Liver (tissue), 9 donors: ENCODE measurements around the gene JPH4. TPM values are rescaled to one million over a fixed set of nuclear protein-coding genes. Genes with fewer than 3 reads are reported as not detected.

ENCODE experiments used
- DNase-seq: peaks from one replicate; pipeline ENCODE4 v3.0.0-alpha.2; 2017; ENCODE audit warnings: low spot score
- H3K27ac ChIP-seq, 2 donors: one replicate each; pipeline ENCODE4 v1.7.0; 2013; ENCODE audit warnings: inconsistent platforms in 2 of 2, low read length in 2 of 2, control low read depth in 1 of 2, low read depth in 1 of 2, mild to moderate bottlenecking in 1 of 2
- H3K27me3 ChIP-seq, 4 donors: one replicate each; pipeline versions ENCODE4 v1.6.1 to v1.7.0; 2013; ENCODE audit warnings: low read length in 3 of 4, inconsistent platforms in 1 of 4, mild to moderate bottlenecking in 1 of 4, moderate library complexity in 1 of 4; ENCODE audit not compliant: control insufficient read depth in 4 of 4, insufficient read depth in 4 of 4
- H3K36me3 ChIP-seq, 4 donors: one replicate each; pipeline versions ENCODE4 v1.6.1 to v1.7.0; 2013; ENCODE audit warnings: low read length in 3 of 4, mild to moderate bottlenecking in 3 of 4, low read depth in 1 of 4, moderate library complexity in 1 of 4; ENCODE audit not compliant: control insufficient read depth in 4 of 4, insufficient read depth in 3 of 4
- H3K4me1 ChIP-seq, 4 donors: one replicate each; pipeline versions ENCODE4 v1.6.1 to v1.7.0; 2013; ENCODE audit warnings: low read length in 3 of 4, mild to moderate bottlenecking in 3 of 4, moderate library complexity in 1 of 4; ENCODE audit not compliant: control insufficient read depth in 4 of 4, insufficient read depth in 4 of 4
- H3K4me3 ChIP-seq, 3 donors: one replicate each; pipeline versions ENCODE4 v1.6.1 to v1.7.0; 2013; ENCODE audit warnings: low read length in 3 of 3, control low read depth in 1 of 3, low read depth in 1 of 3, mild to moderate bottlenecking in 1 of 3
- H3K9ac ChIP-seq, 2 donors: one replicate each; pipeline ENCODE4 v1.7.0; 2013; ENCODE audit warnings: low read length in 2 of 2, mild to moderate bottlenecking in 2 of 2, moderate library complexity in 2 of 2, control low read depth in 1 of 2, low read depth in 1 of 2
- H3K9me3 ChIP-seq, 4 donors: one replicate each; pipeline versions ENCODE4 v1.6.1 to v1.7.0; 2013; ENCODE audit warnings: low read length in 3 of 4; ENCODE audit not compliant: control insufficient read depth in 4 of 4
- EGR1 ChIP-seq, 2 donors: IDR thresholded peaks; 2 replicates each; pipeline ENCODE4 v1.6.1; 2016 to 2018; ENCODE audit warnings: antibody characterized with exemption in 2 of 2, low read depth in 2 of 2
- FOXA1 ChIP-seq: IDR thresholded peaks from 2 replicates; pipeline ENCODE4 v1.6.1; 2016; ENCODE audit warnings: antibody characterized with exemption
- FOXA2 ChIP-seq: IDR thresholded peaks from 2 replicates; pipeline ENCODE4 v1.6.1; 2016; ENCODE audit warnings: antibody characterized with exemption
- GABPA ChIP-seq, 2 donors: IDR thresholded peaks in 1 of 2; conservative IDR thresholded peaks in 1 of 2; 2 replicates each; pipeline ENCODE4 v1.6.1; 2016; ENCODE audit warnings: antibody characterized with exemption in 2 of 2, mild to moderate bottlenecking in 1 of 2, moderate library complexity in 1 of 2
- HNF4A ChIP-seq, 2 donors: conservative IDR thresholded peaks; 2 replicates each; pipeline ENCODE4 v1.6.1; 2016; ENCODE audit warnings: antibody characterized with exemption in 2 of 2, mild to moderate bottlenecking in 2 of 2
- HNF4G ChIP-seq: IDR thresholded peaks from 2 replicates; pipeline ENCODE4 v1.6.1; 2016; ENCODE audit warnings: antibody characterized with exemption
- NR2F2 ChIP-seq: IDR thresholded peaks from 2 replicates; pipeline ENCODE4 v1.6.1; 2016; ENCODE audit warnings: antibody characterized with exemption
- RAD21 ChIP-seq, 2 donors: IDR thresholded peaks; 2 replicates each; pipeline ENCODE4 v1.6.1; 2016; ENCODE audit warnings: antibody characterized with exemption in 2 of 2, mild to moderate bottlenecking in 2 of 2
- SP1 ChIP-seq: IDR thresholded peaks from 2 replicates; pipeline ENCODE4 v1.6.1; 2018; ENCODE audit warnings: antibody characterized with exemption, mild to moderate bottlenecking
- YY1 ChIP-seq: IDR thresholded peaks from 2 replicates; pipeline ENCODE4 v1.6.1; 2016; ENCODE audit warnings: antibody characterized with exemption, mild to moderate bottlenecking
- WGBS: extraction: QIAGEN DNeasy Blood & Tissue Kit; methylation state at CpG from one replicate; pipeline ENCODE4 v1.1.7; 2013; 5-methylcytosine and 5-hydroxymethylcytosine counted together
- polyA plus RNA-seq, 2 donors: library from polyadenylated mRNA; stranded (reverse) in 1 of 2; unstranded in 1 of 2; fragments of 200-250 nt in 1 of 2; fragments of >200 nt in 1 of 2; fragmentation: Nextera tagmentation in 1 of 2; extraction: Ambion mirVana in 1 of 2; gene quantifications; one replicate each; pipeline versions ENCODE4 v1.2.1 to v1.2.3, GENCODE V29; 2013 to 2015
- total RNA-seq, 2 donors: library from RNA; depleted of rRNA; stranded (reverse); fragments of >200 nt; gene quantifications; one replicate each; pipeline ENCODE4 v1.2.3, GENCODE V29; 2014
- TF ChIP-seq, protein P1 (sequence below): fragments of 150-350 bp; IDR thresholded peaks from 2 replicates; pipeline ENCODE4 v1.5.1; 2017; ENCODE audit warnings: improper control_type of control experiment, low read depth, low read length; ENCODE audit not compliant: missing input control
- TF ChIP-seq, protein P2 (sequence below): IDR thresholded peaks from 2 replicates; pipeline ENCODE4 v1.6.1; 2016; ENCODE audit warnings: antibody characterized with exemption, mild to moderate bottlenecking
- TF ChIP-seq, protein P3 (sequence below): IDR thresholded peaks from 2 replicates; pipeline ENCODE4 v1.6.1; 2016; ENCODE audit warnings: antibody characterized with exemption
- TF ChIP-seq, protein P4 (sequence below): IDR thresholded peaks from 2 replicates; pipeline ENCODE4 v1.6.1; 2016; ENCODE audit warnings: antibody characterized with exemption
- donor health status: healthy.
- donor health status: healthy.
- donor health status: healthy.
- donor health status: healthy.
- donor health status: healthy.

The JPH4 gene
- total and polyA plus RNA-seq, 4 donors = 0.07 to 0.24 (median 0.16) TPM

DNA sequence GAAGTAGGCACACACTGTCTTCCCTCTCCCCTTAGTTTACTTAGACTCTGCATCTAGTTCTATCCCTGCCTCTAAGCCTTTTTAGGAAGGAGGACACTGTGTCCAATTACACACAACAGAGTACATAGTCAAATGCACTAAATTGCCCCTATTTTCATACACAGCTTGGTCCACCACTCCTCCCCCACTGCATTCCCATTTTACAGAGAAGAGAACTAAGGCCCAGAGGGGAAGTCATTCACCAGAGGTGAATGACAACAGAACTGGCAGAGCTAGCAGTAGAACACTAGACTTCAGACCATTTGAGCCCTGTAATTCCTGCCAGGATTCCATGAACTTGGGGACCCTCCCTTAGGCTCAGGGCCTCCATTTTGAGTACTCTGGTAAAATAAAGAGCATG lies 1.1 kb upstream of the JPH4 start:
- Histone ChIP-seq H3K9ac (no peak overlapping the region), H3K27ac (no peak overlapping the region), H3K9me3 (no peaks in the 10 kb centered on the region), H3K4me3 (no peak overlapping the region), H3K27me3 (peaks cover 0 to 6% (median under 1%) of the 10 kb centered on the region in 4 donors), H3K36me3 (no peaks in the 10 kb centered on the region), H3K4me1 (peaks cover 0 to 13% (median 10%) of the 10 kb centered on the region in 4 donors)
- no peak for TF ChIP-seq SP1
- TF ChIP-seq RAD21 (IDR thresholded peaks at IDR 0.05) = no peak
- TF ChIP-seq EGR1 (IDR thresholded peaks at IDR 0.05; ENCODE audit: low read depth in 2 of 2) = no peak
- no peak for TF ChIP-seq FOXA1
- TF ChIP-seq, protein P1, sequence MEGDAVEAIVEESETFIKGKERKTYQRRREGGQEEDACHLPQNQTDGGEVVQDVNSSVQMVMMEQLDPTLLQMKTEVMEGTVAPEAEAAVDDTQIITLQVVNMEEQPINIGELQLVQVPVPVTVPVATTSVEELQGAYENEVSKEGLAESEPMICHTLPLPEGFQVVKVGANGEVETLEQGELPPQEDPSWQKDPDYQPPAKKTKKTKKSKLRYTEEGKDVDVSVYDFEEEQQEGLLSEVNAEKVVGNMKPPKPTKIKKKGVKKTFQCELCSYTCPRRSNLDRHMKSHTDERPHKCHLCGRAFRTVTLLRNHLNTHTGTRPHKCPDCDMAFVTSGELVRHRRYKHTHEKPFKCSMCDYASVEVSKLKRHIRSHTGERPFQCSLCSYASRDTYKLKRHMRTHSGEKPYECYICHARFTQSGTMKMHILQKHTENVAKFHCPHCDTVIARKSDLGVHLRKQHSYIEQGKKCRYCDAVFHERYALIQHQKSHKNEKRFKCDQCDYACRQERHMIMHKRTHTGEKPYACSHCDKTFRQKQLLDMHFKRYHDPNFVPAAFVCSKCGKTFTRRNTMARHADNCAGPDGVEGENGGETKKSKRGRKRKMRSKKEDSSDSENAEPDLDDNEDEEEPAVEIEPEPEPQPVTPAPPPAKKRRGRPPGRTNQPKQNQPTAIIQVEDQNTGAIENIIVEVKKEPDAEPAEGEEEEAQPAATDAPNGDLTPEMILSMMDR = no peak
- TF ChIP-seq FOXA2 = no peak
- no peak for TF ChIP-seq GABPA (IDR thresholded peaks at IDR 0.05 in 1 of 2, conservative IDR thresholded peaks at IDR 0.05 in 1 of 2)
- no peak for TF ChIP-seq YY1
- TF ChIP-seq HNF4G = no peak
- TF ChIP-seq, protein P2, sequence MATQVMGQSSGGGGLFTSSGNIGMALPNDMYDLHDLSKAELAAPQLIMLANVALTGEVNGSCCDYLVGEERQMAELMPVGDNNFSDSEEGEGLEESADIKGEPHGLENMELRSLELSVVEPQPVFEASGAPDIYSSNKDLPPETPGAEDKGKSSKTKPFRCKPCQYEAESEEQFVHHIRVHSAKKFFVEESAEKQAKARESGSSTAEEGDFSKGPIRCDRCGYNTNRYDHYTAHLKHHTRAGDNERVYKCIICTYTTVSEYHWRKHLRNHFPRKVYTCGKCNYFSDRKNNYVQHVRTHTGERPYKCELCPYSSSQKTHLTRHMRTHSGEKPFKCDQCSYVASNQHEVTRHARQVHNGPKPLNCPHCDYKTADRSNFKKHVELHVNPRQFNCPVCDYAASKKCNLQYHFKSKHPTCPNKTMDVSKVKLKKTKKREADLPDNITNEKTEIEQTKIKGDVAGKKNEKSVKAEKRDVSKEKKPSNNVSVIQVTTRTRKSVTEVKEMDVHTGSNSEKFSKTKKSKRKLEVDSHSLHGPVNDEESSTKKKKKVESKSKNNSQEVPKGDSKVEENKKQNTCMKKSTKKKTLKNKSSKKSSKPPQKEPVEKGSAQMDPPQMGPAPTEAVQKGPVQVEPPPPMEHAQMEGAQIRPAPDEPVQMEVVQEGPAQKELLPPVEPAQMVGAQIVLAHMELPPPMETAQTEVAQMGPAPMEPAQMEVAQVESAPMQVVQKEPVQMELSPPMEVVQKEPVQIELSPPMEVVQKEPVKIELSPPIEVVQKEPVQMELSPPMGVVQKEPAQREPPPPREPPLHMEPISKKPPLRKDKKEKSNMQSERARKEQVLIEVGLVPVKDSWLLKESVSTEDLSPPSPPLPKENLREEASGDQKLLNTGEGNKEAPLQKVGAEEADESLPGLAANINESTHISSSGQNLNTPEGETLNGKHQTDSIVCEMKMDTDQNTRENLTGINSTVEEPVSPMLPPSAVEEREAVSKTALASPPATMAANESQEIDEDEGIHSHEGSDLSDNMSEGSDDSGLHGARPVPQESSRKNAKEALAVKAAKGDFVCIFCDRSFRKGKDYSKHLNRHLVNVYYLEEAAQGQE = no peak
- TF ChIP-seq NR2F2 = no peak
- DNase-seq = no peak

DNA sequence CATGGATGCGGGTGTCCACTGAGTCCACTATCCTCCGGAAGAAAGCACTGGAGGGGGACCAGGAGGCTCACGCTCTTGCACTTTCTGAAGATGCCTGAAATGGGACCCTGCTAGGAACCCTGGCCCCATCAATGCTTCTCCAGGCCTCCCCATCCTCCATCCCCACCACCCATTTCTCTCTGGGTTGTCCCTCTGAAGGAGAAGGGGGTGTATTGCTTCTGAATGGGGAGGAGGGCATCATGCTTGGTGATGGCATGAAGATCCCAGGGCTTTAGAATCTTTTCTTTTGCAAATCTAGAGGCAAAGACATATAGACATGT lies 681 bp upstream of the JPH4 start:
- H3K27ac ChIP-seq = no peak overlapping the region
- no peak overlapping the region for H3K9ac ChIP-seq
- no peak for DNase-seq
- H3K4me3 ChIP-seq = no peak overlapping the region
- H3K27me3 ChIP-seq = peaks cover 0 to 6% (median under 1%) of the 10 kb centered on the region in 4 donors
- no peaks in the 10 kb centered on the region for H3K36me3 ChIP-seq
- no peak for TF ChIP-seq EGR1 (IDR thresholded peaks at IDR 0.05; ENCODE audit: low read depth in 2 of 2)
- peaks cover 0 to 13% (median 10%) of the 10 kb centered on the region in 4 donors for H3K4me1 ChIP-seq
- H3K9me3 ChIP-seq = no peaks in the 10 kb centered on the region
- 61% methylated on average over 3 of the region's 3 CpGs for whole genome bisulfite sequencing

DNA sequence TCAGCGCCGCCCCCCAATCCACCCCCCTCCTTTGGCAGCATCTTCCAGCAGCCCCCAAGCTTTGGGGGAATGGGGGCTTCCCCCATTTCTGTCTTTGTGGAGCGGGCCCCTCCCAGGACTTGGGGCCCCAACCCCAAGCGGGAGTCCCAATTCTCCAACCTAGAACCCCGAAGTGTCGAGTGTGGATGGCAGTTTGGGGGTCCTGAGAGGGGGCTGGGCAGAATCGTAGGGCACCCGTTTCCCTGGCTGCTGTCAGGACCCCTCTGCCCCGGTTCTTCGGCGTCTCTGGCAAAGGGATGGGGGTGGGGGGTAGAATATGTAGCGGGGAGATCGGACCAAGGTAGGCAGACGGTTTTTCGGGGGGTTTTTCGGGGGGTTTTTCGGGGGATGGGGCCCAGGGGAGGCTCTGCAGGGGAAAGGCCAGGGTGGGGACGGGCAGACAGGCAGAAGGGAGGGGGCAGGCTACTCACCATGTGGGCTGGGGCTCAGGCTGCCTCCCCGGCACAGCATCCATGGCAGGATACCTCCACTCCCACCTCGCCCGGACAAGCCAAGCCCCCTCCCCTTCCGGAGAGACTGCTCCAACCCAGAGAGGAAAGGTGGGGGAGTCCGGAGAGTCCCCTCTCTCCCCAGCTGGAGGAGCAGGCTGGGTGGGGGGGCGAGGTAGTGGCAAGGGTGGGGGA lies 739 bp downstream of the JPH4 start:
- 7% methylated on average over 24 of the region's 24 CpGs for WGBS
- no peak overlapping the region for H3K27ac ChIP-seq
- H3K27me3 ChIP-seq = peaks cover 0 to 6% (median under 1%) of the 10 kb centered on the region in 4 donors
- peaks cover 0 to 13% (median 12%) of the 10 kb centered on the region in 4 donors for H3K4me1 ChIP-seq
- H3K36me3 ChIP-seq = no peaks in the 10 kb centered on the region
- H3K9ac ChIP-seq = no peak overlapping the region
- no peak for DNase-seq
- H3K4me3 ChIP-seq = no peak overlapping the region
- no peaks in the 10 kb centered on the region for H3K9me3 ChIP-seq
- TF ChIP-seq HNF4A (conservative IDR thresholded peaks at IDR 0.05) (no peak), YY1 (no peak), NR2F2 (no peak), RAD21 (IDR thresholded peaks at IDR 0.05) (no peak)
- TF ChIP-seq, protein P3, sequence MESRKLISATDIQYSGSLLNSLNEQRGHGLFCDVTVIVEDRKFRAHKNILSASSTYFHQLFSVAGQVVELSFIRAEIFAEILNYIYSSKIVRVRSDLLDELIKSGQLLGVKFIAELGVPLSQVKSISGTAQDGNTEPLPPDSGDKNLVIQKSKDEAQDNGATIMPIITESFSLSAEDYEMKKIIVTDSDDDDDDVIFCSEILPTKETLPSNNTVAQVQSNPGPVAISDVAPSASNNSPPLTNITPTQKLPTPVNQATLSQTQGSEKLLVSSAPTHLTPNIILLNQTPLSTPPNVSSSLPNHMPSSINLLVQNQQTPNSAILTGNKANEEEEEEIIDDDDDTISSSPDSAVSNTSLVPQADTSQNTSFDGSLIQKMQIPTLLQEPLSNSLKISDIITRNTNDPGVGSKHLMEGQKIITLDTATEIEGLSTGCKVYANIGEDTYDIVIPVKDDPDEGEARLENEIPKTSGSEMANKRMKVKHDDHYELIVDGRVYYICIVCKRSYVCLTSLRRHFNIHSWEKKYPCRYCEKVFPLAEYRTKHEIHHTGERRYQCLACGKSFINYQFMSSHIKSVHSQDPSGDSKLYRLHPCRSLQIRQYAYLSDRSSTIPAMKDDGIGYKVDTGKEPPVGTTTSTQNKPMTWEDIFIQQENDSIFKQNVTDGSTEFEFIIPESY = no peak
- TF ChIP-seq, protein P4, sequence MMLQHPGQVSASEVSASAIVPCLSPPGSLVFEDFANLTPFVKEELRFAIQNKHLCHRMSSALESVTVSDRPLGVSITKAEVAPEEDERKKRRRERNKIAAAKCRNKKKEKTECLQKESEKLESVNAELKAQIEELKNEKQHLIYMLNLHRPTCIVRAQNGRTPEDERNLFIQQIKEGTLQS = no peak
- TF ChIP-seq, protein P1 = no peak
